ENCODE data around the gene JARID2.
"Not testable (repeated sequence)": the region's sequence is repeated elsewhere in the genome, so short reads cannot be mapped to it uniquely, and the experiment has no call there.

JARID2 gene

DNA sequence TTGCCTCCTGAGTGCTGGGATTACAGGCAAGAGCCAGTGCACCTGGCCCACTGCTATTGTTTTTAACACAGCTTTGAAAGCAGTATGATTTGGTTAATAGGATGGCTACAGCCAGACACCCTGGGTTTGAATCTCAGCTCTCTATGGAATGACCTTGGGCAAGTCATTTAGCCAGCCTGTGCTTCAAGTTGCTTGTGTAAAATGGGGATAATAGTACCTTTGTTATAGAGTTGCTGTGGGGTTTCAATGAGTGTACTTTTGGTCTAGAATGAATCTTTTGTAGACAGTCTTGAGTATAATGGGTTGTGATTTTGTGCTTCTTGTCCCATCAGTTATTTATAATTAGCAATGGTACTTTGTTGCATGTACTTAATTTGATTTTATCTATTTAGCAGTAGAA, 70.9 kb downstream of the JARID2 start:
- no peak for DNase-seq

- no peak for DNase-seq
Measured at GRCh38 chr6:15317251-15317650, 71.4 kb downstream of the JARID2 start.

GRCh38 chr6:15317934-15318902, 72.3 kb downstream of the JARID2 start:
- DNase-seq: no peak

DNA sequence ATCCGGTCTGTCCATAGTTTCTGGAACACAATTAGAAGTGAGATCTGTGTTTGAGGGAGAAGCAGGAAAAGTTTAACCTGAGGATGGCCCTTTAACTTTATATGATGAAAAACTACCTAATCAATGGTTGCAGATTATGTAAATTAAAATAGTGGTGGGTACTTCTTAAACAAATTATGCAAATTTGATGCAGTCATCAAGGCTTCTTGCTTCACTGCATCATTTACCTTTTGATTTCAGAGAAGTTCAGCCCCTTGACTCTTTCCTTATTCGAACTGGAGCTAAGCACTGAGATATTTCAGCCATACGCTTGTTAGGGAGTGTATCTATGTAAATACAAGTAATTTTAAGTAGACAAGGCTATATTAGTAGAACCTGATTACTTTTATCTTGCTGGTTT, 73.8 kb downstream of the JARID2 start:
- no peak for DNase-seq

DNA sequence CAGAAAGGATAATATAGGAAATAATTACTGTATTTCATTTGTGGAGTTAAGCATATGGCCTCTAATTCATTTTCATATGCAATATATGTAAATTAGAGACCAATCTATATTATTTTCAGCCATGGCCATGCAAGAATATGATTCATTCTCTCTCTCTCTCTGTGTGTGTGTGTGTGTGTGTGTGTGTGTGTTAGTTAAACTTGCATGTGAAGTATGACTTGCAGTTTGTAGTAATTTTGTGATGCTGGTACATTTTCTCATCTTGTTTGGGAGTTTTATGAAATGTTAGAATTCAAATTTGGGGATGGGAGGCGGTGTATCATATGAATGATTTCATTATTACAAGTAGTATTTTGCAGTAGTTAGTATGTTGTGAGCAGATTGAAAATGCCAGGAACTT, 74.8 kb downstream of the JARID2 start:
- DNase-seq: peak; percentile 33

- no peak for DNase-seq
Measured at GRCh38 chr6:15322184-15322583, 76.3 kb downstream of the JARID2 start.

DNA sequence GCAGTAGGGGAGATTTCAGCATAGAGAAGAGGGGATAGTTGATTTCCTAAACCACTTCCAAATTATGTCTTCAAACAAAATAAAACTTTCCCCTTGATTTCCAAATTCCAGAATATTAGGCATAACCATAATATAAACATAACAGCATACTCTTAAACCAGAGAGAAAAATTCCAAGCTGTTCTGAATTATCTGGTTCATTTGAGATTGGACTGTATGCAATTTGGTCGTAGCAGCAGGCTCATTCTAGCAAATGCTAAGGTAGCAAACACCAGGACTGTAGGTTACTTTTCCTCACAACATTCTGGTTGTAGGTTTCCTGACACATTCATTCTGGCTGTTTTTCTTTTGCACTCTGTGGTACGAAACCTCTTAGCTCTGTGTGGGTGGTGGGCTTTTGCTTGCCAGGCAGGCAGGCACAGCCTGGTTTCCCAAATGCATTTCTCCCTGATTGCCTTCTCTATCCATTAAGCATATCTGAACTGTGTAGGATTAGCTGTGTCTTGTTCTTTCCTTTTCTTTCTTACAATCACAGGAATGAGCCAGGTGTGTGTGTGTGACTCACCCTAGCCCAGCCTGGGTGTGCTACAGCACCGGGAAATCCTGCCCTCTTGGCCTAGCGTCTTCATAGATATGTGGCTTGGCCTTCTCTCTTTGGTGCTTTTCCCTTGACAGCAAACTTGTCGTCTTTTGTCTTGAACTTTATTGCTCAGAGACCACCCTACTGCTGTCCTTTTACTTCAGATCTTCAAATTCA, 77.1 kb downstream of the JARID2 start:
- no peak for DNase-seq

DNA sequence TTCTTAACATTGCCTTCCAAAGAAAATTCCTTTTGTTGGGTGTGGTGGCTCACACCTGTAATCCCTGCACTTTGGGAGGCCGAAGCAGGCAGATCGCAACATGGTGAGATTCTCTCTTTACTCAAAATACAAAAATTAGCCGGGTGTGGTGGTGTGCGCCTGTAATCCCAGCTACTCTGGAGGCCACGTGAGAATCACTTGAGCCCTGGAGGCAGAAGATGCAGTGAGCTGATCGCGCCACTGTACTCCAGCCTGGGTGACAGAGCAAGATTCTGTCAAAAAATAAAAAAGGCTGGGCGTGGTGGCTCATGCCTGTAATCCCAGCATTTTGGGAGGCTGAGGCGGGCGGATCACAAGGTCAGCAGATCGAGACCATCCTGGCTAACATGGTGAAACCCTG, 77.7 kb downstream of the JARID2 start:
- not testable (repeated sequence) for DNase-seq

DNA sequence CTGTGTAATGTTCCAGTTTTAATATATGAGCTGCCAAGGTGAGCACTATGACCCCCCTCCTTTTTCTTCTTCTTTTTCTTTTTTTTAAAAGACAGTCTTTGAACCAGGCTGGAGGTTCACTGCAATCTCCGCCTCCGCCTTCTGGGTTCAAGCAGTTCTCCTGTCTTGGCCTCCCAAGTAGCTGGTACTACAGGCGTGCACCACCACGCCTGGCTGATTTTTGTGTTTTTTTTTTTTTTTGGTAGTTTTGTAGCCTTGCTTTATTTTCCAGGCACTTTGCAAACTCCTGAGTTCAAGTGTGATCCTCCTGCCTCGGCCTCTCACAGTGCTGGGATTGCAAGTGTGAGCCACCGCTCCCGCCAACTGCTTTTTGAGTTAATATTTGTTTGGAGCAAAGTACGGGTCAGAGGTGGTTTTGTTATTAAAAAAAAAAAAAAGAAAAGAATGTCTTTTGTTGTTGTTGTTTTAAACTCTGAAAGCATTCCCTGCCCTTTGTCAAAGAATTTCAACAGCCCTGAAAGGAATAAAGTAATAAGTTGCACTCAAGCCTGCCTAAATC, 78.6 kb downstream of the JARID2 start:
- DNase-seq: no peak

GRCh38 chr6:15325540-15325955, 79.7 kb downstream of the JARID2 start:
- no peak for DNase-seq

DNA sequence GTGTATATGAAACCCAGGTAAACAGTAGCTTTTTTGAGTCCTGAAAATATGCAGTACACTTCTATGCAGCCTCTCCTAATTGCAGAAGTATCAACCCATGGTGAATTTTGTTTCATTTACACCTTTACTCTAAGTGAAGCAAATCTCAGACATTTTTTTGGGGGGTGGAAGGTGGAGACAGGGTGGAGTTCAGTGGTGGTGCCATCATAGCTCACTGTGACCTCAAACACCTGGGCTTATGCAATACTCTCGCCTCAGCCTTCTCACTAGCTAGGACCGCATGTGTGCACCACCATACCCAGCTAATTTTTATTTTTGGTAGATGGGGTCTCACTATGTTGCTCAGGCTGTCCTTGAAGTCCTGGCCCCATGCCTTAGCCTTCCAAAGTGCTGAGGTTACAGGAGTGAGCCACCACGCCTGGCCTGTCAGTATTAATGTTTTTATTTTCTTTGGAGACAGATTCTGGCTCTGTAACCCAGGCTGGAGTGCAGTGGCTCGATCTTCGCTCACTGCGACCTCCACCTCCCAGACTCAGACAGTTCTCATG, 80.3 kb downstream of the JARID2 start:
- DNase-seq: peak; percentile 27

DNA sequence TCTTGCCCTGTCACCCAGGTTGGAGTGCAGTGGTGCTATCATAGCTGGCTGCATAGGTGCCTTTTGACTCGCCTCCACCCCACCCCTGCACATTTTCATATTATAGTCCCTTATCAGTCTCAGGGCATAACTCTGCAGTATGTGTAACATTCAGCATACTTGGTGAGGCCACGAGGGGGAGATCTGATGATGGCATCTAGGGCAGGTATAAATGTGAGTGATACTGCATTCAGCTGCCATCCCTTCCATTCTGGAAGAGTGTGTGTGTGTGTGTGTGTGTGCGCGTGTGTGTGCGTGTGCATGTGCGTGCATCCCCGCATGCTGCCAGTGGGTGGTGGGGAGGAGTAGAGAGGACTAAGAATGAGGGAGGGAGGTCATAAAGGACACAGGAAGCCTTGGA, 81.4 kb downstream of the JARID2 start:
- peak; percentile 27 for DNase-seq

GRCh38 chr6:15329197-15329671, 83.4 kb downstream of the JARID2 start:
- no peak for DNase-seq

DNA sequence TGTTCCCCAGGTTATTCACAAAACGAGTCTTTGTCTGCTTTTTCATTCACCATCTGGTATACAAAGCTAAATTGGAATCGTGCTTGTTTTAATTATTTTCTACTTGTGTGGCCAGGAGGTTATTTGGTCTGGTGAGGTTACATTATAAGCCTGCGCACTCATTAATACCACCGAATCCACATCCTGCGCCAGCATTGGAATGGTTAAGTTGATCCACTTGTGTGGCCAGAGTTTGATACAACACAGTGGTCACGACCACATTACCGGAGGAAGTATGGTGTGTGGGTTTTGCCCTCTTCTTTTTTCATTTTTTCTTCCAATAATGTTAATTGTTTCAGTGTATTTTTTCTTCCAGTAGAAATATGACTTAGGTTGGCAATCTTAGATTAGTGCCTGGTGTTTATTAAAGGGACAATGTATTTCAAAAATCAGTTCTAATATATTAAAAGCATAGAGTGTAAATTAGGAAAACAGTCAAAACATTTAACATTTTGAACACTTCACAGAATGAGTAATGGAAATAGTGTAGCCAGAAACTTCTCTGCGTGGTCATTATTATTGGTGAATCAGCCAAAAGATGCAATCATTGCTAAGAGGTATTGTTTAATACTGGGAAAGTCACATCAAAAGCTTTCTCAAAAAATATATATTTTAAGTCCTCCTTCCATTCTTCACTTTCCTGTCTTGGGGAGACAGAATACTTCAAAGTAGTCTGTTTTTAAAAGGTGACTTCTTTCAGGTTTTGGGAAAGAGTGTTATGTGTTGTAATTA, 84.5 kb downstream of the JARID2 start:
- no peak for DNase-seq

DNA sequence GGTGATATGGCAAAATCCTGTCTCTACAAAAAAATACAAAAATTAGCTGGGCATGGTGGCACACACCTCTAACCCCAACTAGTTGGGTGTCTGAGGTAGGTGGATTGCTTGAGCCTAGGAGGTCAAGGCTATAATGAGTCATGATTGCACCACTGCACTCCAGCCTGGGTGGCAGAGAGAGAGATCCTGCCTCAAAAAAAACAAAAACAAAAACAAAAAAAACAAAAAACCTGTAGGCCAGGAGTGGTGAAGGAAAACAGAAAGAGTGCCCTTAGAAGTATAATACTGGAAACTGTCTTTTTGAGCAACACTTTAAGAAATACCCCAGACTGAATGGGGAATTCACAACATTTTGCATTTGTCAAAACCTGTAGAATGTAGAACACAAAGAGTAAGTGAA, 85.3 kb downstream of the JARID2 start:
- DNase-seq: no peak

DNA sequence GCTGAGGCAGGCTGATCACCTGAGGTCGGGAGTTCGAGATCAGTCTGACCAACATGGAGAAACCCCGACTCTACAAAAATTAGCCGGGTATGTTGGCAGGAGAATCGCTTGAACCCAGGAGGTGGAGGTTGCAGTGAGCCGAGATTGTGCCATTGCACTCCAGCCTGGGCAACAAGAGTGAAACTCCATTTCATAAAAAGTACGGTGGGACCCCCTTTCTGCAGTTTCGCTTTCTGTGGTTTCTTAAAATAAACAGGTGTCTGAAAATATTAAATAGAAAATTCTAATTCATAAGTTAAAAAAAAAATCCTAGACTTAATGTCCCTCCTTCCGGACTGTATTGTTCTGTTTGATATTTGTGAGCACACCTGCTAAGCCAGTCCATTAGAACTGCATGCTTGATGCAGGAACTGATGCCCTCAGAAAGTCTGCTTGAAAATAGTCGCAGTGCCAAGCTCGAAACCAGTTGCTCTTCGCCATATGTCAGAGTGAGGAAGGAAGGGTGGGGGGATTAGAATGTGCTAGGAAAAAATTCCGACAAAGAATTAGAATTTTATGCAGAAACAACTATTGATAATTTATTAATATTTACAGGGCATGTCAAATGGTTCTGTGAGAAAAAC, 85.9 kb downstream of the JARID2 start:
- no peak for DNase-seq

DNA sequence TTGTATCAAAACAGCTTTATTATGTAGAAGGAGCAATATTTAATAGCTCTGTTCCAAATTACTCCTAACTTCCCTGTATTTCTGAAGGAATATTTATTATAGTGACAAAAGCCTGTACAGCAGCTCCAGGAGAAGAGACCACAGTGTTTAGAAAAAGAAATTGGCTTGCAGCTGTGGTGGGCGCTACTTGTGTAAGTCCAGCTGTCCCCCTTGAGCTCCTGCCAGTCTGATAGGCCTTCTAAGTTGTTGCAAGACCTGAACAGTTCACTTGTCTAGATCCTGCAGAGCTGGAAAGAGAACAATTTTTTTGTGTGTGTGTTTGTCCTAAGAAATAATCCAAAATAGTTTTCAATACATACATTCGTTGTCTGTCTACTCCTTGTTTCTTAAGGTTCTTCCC, 86.6 kb downstream of the JARID2 start:
- DNase-seq: no peak

DNA sequence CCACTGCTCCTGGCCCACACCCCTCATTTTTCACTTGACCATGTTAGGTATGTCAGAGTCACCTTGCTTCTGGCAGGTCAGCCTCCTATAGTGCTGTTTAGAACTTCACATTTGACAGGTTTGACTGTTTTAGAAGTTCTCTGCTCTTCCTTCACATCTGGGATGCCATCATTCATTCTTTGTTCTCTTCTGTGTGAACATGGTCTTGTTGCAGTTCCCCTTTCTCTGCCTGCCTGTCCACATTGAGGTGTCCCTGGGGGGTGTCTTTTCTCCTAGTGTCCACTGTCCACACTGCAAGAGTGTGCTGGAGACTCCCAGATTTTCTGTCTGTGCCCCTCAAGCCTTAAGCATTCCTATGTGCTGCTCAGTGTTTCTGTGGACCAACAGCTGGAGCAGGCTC, 89.5 kb downstream of the JARID2 start:
- no peak for DNase-seq

GRCh38 chr6:15335916-15336315, 90.0 kb downstream of the JARID2 start:
- DNase-seq: no peak

GRCh38 chr6:15336900-15337560, 91.2 kb downstream of the JARID2 start:
- DNase-seq: no peak

DNA sequence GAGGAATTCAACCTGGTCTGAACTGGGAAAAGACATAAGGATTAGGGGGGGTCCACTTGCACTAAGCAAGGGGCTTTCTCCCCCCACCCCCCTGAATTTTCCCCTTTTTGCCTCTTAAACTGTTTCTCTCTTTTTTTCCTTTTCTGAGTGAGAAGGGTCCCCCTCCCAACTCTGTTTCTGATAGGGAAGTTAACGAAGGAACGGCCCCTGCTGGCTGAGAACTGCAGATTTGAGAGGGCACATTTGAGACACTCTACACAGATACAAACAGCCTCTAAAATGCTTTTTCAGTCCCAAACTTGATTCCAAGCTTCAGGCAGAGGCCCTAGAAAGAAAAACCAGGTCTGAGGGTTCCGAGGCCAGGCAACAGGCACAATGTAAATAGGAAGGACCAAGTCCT, 91.7 kb downstream of the JARID2 start:
- DNase-seq: no peak

All from CD4-positive, alpha-beta T cell treated with Interleukin-4 for 4 hours (primary cell).